Measurements from ENCODE around the gene PLEKHB2. TPM values are rescaled to one million over a fixed set of nuclear protein-coding genes. Genes with fewer than 3 reads are reported as not detected.
A peak's percentile ranks its signal among the peaks of the same experiment; 100 is the strongest.
"Not testable (repeated sequence)": the region's sequence is repeated elsewhere in the genome, so short reads cannot be mapped to it uniquely, and the experiment has no call there.

Gene PLEKHB2
- total RNA-seq, 2 experiments from 2014 or later = 54.2 to 55.9 TPM

DNA sequence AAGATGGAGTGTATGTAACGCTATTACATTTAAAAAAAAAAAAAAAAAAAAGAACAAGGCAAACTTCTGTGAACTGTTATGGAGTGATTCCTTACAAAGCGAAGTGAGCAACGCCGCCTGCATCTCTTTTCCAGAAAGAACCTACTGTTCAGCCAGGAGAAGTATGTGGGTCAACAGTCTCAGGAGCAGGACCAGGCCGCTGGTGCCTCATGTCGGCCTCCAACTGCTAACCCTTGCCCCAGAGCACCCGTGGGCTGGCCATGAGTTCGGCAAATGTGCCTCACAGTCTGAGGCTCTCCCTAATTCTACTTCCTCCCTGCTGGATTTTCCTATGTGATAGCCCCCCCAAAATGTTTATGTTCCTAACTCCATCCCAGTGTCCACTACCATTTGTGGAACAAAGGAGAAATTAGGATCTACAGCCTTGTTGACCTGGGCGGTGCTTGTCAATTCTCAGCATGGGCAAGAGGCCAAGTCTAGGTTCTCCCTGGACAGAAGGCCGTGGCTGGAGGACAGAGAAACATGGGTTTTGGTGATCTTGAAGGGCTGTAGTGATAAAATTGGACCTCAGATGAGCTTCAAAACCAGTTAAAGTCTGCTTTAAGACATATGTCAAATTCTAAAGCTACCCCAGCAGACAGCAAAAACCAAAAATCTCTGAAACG, 27.8 kb upstream of the PLEKHB2 start:
- no peak for DNase-seq
- Mint-ChIP-seq H3K27ac (no peak overlapping the region), H3K27me3 (no peaks in the 10 kb centered on the region), H3K9me3 (no peaks in the 10 kb centered on the region), H3K4me1 (peaks cover 27% of the 10 kb centered on the region), H3K4me3 (no peak overlapping the region), H3K36me3 (peaks cover 29% of the 10 kb centered on the region)
- ATAC-seq (ENCODE audit: low read depth) = no peak
- POLR2A ChIA-PET = no interaction called here

DNA sequence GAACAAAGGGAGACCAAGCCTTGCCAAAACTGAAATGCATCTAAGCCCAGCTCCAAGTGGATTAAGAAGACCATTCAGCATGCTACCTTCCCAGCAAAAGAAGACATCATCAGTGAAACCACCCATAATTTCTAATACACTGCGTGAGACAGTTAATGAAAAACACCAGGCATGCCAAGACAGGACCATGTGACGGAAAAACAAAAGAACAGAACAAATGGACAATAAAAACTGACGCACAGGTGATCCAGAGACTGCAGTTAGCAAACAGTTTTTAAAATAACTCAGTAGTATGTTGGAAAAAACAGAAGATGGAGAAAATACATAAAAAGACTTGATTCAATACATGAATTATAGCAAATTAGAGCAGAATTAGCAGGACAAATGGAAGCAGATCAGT, 27.2 kb upstream of the PLEKHB2 start:
- DNase-seq = no peak
- POLR2A ChIA-PET = no interaction called here
- Mint-ChIP-seq H3K9me3 (no peaks in the 10 kb centered on the region), H3K4me3 (no peak overlapping the region), H3K27ac (no peak overlapping the region), H3K4me1 (peaks cover 30% of the 10 kb centered on the region), H3K36me3 (peaks cover 29% of the 10 kb centered on the region), H3K27me3 (no peaks in the 10 kb centered on the region)
- no peak for ATAC-seq (ENCODE audit: low read depth)

DNA sequence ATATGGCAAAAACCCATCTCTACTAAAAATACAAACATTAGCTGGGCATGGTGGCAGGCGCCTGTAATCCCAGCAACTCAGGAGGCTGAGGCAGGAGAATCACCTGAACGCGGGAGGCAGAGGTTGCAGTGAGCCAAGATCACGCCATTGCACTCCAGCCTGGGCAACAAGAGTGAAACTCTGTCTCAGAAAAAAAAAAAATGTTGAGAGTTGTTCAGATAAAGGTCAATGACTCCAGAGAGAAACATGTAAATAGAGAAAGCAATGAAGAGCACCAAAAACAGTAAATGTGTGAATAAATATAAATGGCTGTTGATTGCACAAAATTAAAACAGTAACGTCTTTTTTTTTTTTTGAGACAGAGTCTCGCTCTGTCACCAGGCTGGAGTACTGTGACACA, 25.2 kb upstream of the PLEKHB2 start:
- Mint-ChIP-seq H3K36me3 (peaks cover 27% of the 10 kb centered on the region), H3K4me1 (peaks cover 26% of the 10 kb centered on the region)
- DNase-seq; H3K27me3 Mint-ChIP-seq; POLR2A ChIA-PET; H3K4me3 Mint-ChIP-seq; H3K27ac Mint-ChIP-seq; H3K9me3 Mint-ChIP-seq; ATAC-seq (ENCODE audit: low read depth): not testable (repeated sequence)

DNA sequence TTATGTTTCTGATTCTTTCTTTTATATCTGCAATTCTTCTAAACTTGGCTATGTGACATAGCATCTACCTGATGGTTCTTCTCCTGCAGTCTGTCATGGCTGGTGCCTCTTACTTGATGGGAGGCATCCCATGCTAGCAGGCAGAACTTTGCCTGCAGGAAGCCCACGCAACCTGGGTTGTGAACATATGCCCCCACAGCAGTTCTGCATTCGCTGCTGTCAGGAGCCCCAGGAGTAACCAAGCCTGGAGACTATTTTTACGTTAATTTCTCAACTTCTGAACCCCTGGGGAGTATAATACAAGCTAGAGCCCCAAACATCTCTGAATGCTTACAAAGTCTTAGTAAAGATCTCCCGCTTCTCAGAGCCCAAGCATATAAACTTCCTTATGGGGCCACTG, 23.9 kb upstream of the PLEKHB2 start:
- Mint-ChIP-seq H3K9me3 (no peaks in the 10 kb centered on the region), H3K4me1 (peaks cover 28% of the 10 kb centered on the region)

DNA sequence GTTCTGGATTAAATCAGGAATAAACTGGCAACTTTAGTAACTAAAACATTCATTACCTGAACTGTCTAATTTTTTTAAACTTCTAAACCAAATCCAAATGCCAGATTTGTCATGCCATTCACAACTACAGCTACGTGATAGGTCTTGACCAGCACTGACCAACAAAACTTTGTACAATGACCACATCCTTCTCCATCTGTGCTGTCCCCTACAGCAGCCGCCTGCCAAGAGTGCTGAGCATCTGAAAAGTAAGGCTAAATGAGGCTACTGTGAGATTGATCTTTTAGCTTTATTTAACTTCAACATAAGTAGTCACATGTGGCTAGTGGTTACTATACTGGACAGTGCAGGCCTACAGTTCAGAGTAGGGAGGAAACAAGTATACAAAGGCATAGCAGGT, 19.5 kb upstream of the PLEKHB2 start:
- Mint-ChIP-seq H3K4me1 (peaks cover 18% of the 10 kb centered on the region), H3K27ac (no peak overlapping the region), H3K9me3 (no peaks in the 10 kb centered on the region)

More for the DNA sequence above, 23.9 kb upstream of the PLEKHB2 start:
- peaks cover 34% of the 10 kb centered on the region for H3K36me3 Mint-ChIP-seq
- H3K4me3 Mint-ChIP-seq = no peak overlapping the region
- POLR2A ChIA-PET = interaction anchor here (1.1 kb wide), 1 partner anchor 12 kb away, joined by 4 read pairs; the partner anchor contains the start of gene FAM168B
- ATAC-seq (ENCODE audit: low read depth) (no peak), DNase-seq (no peak)
- peak overlapping the region; percentile 61 for H3K27ac Mint-ChIP-seq
- H3K27me3 Mint-ChIP-seq = no peaks in the 10 kb centered on the region

DNA sequence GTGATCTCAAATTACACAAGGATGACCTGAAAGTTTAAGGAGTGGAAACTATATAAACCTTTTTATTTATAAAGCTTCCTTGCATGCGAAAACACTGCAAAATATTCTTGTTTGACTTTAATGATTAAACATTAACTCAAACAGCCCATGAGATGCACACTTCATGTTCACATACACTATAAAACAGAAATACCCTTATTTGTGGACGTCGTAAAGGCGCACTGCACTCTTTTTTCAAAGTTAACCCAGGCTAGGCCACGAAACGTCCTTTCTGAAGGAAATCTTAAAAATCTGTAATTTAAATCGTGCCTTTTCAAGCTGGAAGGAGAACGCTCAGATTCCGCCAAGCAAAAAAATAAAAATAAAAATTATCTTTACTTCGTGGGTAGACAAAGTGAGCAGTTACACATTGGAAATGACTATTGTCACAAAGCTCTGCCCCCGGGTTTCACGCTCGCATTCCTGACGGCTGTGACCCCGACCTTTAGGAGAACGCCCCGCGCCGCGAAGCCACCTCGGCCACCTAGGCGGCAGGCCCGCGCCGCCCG, 12.6 kb upstream of the PLEKHB2 start:
- peaks cover 2% of the 10 kb centered on the region for H3K27me3 Mint-ChIP-seq
- POLR2A ChIA-PET = interaction anchor here (0.7 to 3.9 kb wide), 11 partner anchors 9 to 400 kb away, joined by 3 to 86 read pairs (median 3); partner anchors contain the start of genes MZT2A and PLEKHB2
- no peak for DNase-seq
- H3K9me3 Mint-ChIP-seq = no peaks in the 10 kb centered on the region
- H3K4me3 Mint-ChIP-seq = peak overlapping the region; percentile 81
- H3K27ac Mint-ChIP-seq = peak overlapping the region; percentile 78
- no peak for ATAC-seq (ENCODE audit: low read depth)
- peaks cover 12% of the 10 kb centered on the region for H3K36me3 Mint-ChIP-seq
- H3K4me1 Mint-ChIP-seq = peaks cover 17% of the 10 kb centered on the region

More for the DNA sequence above, 19.5 kb upstream of the PLEKHB2 start:
- no peak for DNase-seq
- Mint-ChIP-seq H3K4me3 (no peak overlapping the region), H3K27me3 (no peaks in the 10 kb centered on the region), H3K36me3 (peaks cover 42% of the 10 kb centered on the region)
- no peak for ATAC-seq (ENCODE audit: low read depth)
- POLR2A ChIA-PET = no interaction called here

DNA sequence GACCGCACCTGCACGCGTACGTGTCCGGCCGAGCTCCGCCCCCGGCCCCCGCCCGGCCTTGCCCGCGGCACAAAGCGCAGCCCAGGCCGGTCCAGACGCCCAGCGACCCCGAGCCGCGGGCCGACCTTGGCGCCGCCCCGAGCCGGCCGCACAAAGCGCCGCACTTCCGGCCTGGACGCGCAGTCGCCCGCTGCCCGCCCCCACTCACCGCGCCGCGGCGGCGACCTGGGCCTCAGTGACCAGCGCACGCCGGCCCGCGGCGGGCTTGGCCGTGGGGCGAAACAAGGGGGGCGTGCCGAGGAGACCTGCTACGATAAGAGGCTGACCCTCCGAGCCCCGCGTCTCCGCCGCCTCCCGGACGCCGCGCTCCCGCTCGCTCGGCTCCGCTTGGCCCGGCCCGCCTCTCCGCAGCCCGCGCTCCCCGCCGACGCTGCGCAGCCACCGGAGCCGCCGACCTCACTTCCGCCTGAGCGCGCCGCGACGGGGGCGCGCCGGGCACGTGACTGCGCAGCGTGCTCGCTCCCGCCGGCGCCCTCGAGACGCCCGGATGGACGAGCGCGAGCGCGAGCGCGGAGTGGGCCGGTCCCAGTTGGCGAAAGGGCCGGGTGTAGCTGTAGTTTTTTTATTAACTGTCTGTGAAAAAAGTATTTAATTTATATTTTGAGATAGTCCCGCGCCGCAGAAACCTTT, 12.0 kb upstream of the PLEKHB2 start, which contains the start of gene FAM168B:
Gene FAM168B (minus strand): TSS at position 455 of the 690 bp plus-strand sequence. CDS start 10,814 bp downstream, outside the sequence.
- peak; percentile 84 for ATAC-seq (ENCODE audit: low read depth)
- peak within 1 kb of the TSS; percentile 96 for H3K4me3 Mint-ChIP-seq

DNA sequence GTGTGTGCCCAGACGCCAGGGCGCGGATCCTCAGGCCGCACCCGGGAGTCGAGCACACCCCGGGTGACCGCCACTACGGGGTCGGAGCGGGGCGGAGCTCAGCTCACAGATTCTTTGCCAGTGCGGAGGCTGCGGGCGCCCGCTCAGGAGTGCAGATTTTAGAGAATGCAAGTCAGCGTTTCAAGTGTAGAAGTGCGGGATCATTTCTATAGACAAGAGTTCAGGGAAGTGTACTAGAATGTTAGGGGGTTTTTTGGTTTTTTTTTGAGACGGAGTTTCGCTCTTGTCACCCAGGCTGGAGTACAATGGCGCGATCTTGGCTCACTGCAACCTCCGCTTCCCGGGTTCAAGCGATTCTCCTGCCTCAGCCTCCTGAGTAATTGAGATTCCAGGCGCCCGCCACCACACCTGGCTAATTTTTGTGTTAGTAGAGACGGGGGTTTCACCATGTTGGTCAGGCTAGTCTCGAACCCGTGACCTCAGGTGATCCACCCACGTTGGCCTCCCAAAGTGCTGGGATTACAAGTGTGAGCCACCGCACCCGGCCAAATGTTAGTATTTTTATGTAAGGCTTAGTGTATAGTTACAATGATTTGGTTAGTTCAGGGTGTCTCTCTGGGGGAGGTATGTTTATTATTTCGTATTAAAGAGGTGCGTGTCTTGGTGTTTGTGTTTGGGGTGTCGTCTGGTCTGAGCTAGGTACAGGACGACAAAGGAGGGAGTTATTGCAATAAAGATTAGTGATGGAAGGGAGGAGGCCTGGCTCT, 11.3 kb upstream of the PLEKHB2 start:
- Mint-ChIP-seq H3K9me3 (no peaks in the 10 kb centered on the region), H3K4me1 (peaks cover 15% of the 10 kb centered on the region), H3K36me3 (peaks cover 3% of the 10 kb centered on the region), H3K4me3 (peak overlapping the region; percentile 96), H3K27ac (peak overlapping the region; percentile 98), H3K27me3 (peaks cover 2% of the 10 kb centered on the region)
- POLR2A ChIA-PET = interaction anchor here (0.8 to 3.9 kb wide), 6 partner anchors 10 to 399 kb away, joined by 3 to 86 read pairs (median 6); partner anchors contain the start of genes MZT2A and PLEKHB2
- ATAC-seq (ENCODE audit: low read depth) (peak; percentile 82), DNase-seq (no peak)

More for the DNA sequence above, 12.0 kb upstream of the PLEKHB2 start, which contains the start of gene FAM168B:
- POLR2A ChIA-PET = interaction anchor here (0.7 to 3.9 kb wide), 12 partner anchors 10 to 400 kb away, joined by 3 to 86 read pairs (median 3); partner anchors contain the start of genes MZT2A and PLEKHB2
- Mint-ChIP-seq H3K4me1 (peaks cover 17% of the 10 kb centered on the region), H3K36me3 (peaks cover 6% of the 10 kb centered on the region), H3K9me3 (no peaks in the 10 kb centered on the region), H3K27me3 (peaks cover 2% of the 10 kb centered on the region), H3K27ac (peak within 1 kb of the TSS; percentile 98)
- peak; percentile 97 for DNase-seq

DNA sequence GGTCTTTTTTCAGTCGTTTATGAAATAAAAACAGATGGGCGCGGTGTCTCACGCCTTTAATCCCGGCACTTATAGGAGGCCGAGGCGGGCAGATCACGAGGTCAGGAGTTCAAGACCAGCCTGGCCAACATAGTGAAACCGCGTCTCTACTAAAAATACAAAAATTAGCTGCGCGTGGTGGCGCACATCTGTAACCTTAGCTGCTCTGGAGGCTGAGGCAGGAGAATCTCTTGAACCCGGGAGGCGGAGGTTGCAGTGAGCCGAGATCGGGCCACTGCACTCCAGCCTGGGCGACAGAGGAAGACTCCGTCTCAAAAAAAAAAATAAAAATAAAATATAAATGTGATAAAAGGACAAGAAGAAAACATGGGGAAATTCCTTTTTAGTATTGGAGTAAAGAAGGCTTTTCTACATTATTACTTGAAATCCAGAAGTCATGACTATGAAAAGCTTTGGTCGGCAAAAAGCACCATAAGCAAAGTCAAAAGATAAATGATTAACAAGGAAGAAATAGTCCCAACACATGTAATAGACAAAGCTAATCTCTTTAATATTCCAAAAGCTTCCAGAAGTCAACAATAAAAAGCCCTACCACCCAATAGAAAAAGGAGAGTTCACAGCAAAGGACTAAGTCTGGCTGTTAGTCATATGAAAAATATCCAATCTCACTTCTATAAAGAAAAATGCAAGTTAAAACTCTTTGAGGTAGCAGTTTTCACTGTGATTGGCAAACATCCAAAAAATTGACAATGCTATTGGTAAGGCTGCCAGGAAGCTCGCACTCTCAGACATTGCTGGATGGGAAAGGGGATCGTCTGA, 10.5 kb upstream of the PLEKHB2 start:
- Mint-ChIP-seq H3K36me3 (peaks cover 1% of the 10 kb centered on the region), H3K9me3 (no peaks in the 10 kb centered on the region), H3K4me3 (peak overlapping the region; percentile 96), H3K4me1 (peaks cover 15% of the 10 kb centered on the region), H3K27ac (peak overlapping the region; percentile 98), H3K27me3 (peaks cover 2% of the 10 kb centered on the region)
- POLR2A ChIA-PET = interaction anchor here (0.6 to 3.9 kb wide), 3 partner anchors 10 to 113 kb away, joined by 3 to 86 read pairs (median 3); partner anchors contain the start of gene PLEKHB2
- ATAC-seq (ENCODE audit: low read depth) = no peak
- DNase-seq = no peak

DNA sequence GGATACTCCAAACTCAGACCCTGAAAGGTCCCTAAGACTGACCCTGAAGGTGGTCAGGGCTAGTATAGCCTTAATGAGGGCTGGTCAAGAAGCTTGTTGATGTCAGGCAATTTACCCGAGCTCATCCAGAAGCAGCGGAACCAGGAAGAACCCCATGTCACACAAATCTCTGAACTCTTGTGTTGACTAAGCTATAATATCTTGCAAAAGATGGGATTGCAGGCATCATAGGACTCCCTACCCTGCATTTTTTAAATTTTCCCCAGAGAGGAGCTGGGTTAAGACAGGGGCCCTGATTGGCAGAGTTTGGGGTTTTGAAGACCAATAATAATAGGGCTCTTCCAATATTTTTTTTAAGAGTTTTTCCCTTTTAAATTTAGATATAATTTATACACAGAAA, 2.0 kb upstream of the PLEKHB2 start:
- Mint-ChIP-seq H3K4me3 (no peak overlapping the region), H3K4me1 (peaks cover 25% of the 10 kb centered on the region), H3K36me3 (peaks cover 3% of the 10 kb centered on the region), H3K27me3 (no peaks in the 10 kb centered on the region), H3K27ac (no peak overlapping the region), H3K9me3 (no peaks in the 10 kb centered on the region)
- ATAC-seq (ENCODE audit: low read depth) = no peak
- POLR2A ChIA-PET = interaction anchor here (6.4 kb wide), 1 partner anchor 10 kb away, joined by 86 read pairs; the partner anchor contains the start of gene FAM168B
- DNase-seq = no peak

DNA sequence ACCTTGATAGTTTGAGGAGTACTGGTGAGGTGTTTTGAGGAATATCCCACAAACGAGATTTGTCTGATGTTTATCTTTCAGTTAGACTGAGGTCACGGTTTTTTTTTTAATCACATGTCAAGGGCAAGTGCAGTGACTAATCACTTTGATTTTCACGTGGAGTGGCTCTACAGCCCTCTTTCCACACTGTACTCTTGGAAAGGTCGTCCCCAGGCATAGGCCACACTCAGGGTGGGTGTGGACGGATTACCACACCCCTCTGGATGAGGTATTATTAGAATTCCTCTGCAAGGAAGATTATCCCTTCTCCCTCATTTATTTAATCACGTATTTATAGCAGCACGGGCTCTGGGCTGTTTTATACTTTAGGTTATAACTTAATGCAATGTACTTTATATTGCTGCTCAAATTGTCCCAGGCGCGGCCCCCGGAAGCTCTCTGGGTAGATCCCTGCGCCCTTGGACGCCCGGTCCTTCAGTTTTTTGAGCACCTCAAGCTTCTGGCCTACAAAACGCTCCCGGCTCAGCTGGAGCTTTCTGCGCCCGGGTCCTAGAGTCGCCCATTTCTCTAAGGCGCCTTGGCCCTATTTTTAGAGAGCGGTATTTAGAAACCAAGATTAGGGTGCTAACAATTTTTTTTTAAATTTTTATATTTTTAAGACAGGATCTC, 515 bp upstream of the PLEKHB2 start:
- no peak for DNase-seq
- Mint-ChIP-seq H3K27ac (peak overlapping the region; percentile 98), H3K4me3 (peak overlapping the region; percentile 99), H3K36me3 (peaks cover 11% of the 10 kb centered on the region), H3K4me1 (peaks cover 33% of the 10 kb centered on the region), H3K27me3 (no peaks in the 10 kb centered on the region), H3K9me3 (no peaks in the 10 kb centered on the region)
- peak; percentile 65 for ATAC-seq (ENCODE audit: low read depth)
- POLR2A ChIA-PET = interaction anchor here (1.0 to 6.4 kb wide), 4 partner anchors 9 to 63 kb away, joined by 3 to 86 read pairs (median 4); partner anchors contain the start of gene FAM168B
